Calu3 (cell line): ENCODE measurements around the gene LDAH. TPM values are rescaled to one million over a fixed set of nuclear protein-coding genes. Genes with fewer than 3 reads are reported as not detected.

Experiments used
- BruUV-seq: library from RNA; stranded (reverse); fragments of 400-500 nt; replicated peaks from 2 replicates; lab custom pipeline; 2021; lab: Mats Ljungman, UMichigan
- CTCF ChIA-PET: fragments of 300-600 bp; sonication (Branson Sonifier 250); formaldehyde crosslinking; loops from one replicate; lab custom pipeline; 2022; ENCODE audit warnings: antibody characterized with exemption; lab: Charles Lee
- DNase-seq: peaks from one replicate; pipeline ENCODE4 v3.0.0; 2022
- H3K27ac Mint-ChIP-seq: one replicate; pipeline ENCODE4 v1.8.0; 2022; ENCODE audit warnings: mixed read lengths; ENCODE audit not compliant: unreplicated experiment
- H3K27me3 Mint-ChIP-seq: one replicate; pipeline ENCODE4 v1.8.0; 2022; ENCODE audit warnings: mixed read lengths; ENCODE audit not compliant: unreplicated experiment
- H3K36me3 Mint-ChIP-seq: one replicate; pipeline ENCODE4 v1.8.0; 2022; ENCODE audit warnings: mild to moderate bottlenecking, moderate library complexity, mixed read lengths; ENCODE audit not compliant: insufficient read depth, unreplicated experiment
- H3K4me1 Mint-ChIP-seq: one replicate; pipeline ENCODE4 v1.8.0; 2022; ENCODE audit warnings: mild to moderate bottlenecking, low read depth, mixed read lengths; ENCODE audit not compliant: unreplicated experiment
- H3K4me3 Mint-ChIP-seq: one replicate; pipeline ENCODE4 v1.8.0; 2022; ENCODE audit warnings: mild to moderate bottlenecking, low read depth, moderate library complexity, mixed read lengths; ENCODE audit not compliant: unreplicated experiment
- H3K9me3 Mint-ChIP-seq: one replicate; pipeline ENCODE4 v1.8.0; 2022; ENCODE audit warnings: low read depth, mixed read lengths; ENCODE audit not compliant: unreplicated experiment
- intact Hi-C: fragments of 100-400 bp; cut with micrococcal nuclease; formaldehyde crosslinking; loops from one replicate; pipeline ENCODE4 v1.10.0; 2022; ENCODE audit not compliant: unreplicated experiment
- total RNA-seq: library from RNA; stranded (reverse); gene quantifications from 2 replicates; pipeline ENCODE4 v1.2.3, GENCODE V29; 2022
- TF ChIP-seq, protein P1 (sequence below): fragments of 200-600 bp; IDR thresholded peaks from one replicate; pipeline ENCODE4 v1.8.0; 2022; ENCODE audit warnings: antibody characterized with exemption; ENCODE audit not compliant: unreplicated experiment

The LDAH gene
- total RNA-seq, 1 experiment from 2014 or later, result 18.1 TPM

GRCh38 chr2:20643060-20643459 is 179.8 kb downstream of the LDAH start:
- H3K4me3 Mint-ChIP-seq, result no peak overlapping the region
- H3K9me3 Mint-ChIP-seq, result no peaks in the 10 kb centered on the region
- H3K36me3 Mint-ChIP-seq, result peaks cover 10% of the 10 kb centered on the region
- no peak for DNase-seq
- BruUV-seq, result no TSS peak
- CTCF ChIA-PET, result interaction anchor here (0.7 to 3.3 kb wide), 11 partner anchors 190 to 418 kb away, joined by 3 to 25 read pairs (median 4); partner anchors contain the start of gene SDC1
- no peaks in the 10 kb centered on the region for H3K27me3 Mint-ChIP-seq
- H3K27ac Mint-ChIP-seq, result no peak overlapping the region
- TF ChIP-seq, protein P1, sequence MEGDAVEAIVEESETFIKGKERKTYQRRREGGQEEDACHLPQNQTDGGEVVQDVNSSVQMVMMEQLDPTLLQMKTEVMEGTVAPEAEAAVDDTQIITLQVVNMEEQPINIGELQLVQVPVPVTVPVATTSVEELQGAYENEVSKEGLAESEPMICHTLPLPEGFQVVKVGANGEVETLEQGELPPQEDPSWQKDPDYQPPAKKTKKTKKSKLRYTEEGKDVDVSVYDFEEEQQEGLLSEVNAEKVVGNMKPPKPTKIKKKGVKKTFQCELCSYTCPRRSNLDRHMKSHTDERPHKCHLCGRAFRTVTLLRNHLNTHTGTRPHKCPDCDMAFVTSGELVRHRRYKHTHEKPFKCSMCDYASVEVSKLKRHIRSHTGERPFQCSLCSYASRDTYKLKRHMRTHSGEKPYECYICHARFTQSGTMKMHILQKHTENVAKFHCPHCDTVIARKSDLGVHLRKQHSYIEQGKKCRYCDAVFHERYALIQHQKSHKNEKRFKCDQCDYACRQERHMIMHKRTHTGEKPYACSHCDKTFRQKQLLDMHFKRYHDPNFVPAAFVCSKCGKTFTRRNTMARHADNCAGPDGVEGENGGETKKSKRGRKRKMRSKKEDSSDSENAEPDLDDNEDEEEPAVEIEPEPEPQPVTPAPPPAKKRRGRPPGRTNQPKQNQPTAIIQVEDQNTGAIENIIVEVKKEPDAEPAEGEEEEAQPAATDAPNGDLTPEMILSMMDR, result no peak
- intact Hi-C loops, result no loop called here
- H3K4me1 Mint-ChIP-seq, result peaks cover 10% of the 10 kb centered on the region

DNA sequence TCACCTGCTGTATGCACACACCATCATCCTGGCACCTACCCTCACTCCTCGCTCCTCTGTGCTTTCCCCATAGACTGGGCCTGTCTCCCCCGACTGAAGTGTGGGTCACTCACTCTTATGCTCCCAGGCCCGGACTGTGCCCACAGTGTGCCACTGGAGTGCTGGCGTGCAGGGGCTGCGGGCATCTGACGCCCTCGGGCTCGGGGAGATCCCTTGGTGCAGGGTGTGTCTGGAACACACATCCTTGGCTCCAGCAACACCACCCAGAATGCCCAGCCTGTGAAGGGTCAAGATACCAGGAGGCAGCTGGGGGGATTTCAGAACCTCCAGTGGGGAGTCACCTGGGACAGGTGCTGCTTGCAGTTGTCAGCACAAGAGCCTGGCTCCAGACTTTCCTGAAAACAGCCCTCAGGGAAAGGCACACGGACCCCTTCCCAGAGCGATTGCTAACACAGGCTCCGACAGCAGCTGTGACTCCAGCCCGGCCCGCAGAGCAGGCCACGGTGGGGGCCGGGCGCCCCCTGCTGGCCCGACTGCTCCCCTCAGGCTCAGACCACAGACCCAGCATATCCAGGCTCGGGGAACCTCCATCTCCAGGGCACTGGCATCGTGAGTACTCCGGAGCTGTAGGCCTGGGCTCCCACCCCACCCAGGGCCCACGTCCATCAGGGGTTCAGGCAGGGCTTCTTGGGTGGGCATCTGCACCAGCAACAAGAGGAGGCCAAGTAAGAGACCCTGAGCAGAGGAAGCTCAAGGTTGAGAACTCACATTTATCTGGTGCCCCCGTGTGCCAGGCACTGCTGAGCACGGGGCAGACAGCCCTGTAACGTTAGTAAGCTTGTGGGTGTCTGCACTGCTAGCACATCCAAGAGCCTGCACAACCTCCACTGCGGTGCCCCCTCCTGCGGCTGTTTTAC is 180.6 kb downstream of the LDAH start:
- TF ChIP-seq, protein P1, result peak; percentile 96
- peaks cover 10% of the 10 kb centered on the region for H3K4me1 Mint-ChIP-seq
- peak; percentile 89 for DNase-seq
- BruUV-seq, result no TSS peak
- H3K27me3 Mint-ChIP-seq, result no peaks in the 10 kb centered on the region
- no peak overlapping the region for H3K4me3 Mint-ChIP-seq
- H3K36me3 Mint-ChIP-seq, result peaks cover 10% of the 10 kb centered on the region
- H3K9me3 Mint-ChIP-seq, result no peaks in the 10 kb centered on the region
- intact Hi-C loops, result loop anchor here (1.0 kb wide), 1 partner anchor 246 kb away; no protein-coding TSS in a partner anchor
- no peak overlapping the region for H3K27ac Mint-ChIP-seq
- CTCF ChIA-PET, result interaction anchor here (0.6 to 3.3 kb wide), 15 partner anchors 8 to 417 kb away, joined by 3 to 25 read pairs (median 3); partner anchors contain the start of genes HS1BP3 and SDC1

- Mint-ChIP-seq H3K27me3 (no peaks in the 10 kb centered on the region), H3K4me1 (peaks cover 10% of the 10 kb centered on the region), H3K36me3 (peaks cover 12% of the 10 kb centered on the region), H3K27ac (no peak overlapping the region), H3K9me3 (no peaks in the 10 kb centered on the region), H3K4me3 (no peak overlapping the region)
- TF ChIP-seq, protein P1, result no peak
- intact Hi-C loops, result no loop called here
- CTCF ChIA-PET, result interaction anchor here (1.0 to 3.3 kb wide), 4 partner anchors 9 to 245 kb away, joined by 4 to 25 read pairs (median 16); partner anchors contain the start of gene HS1BP3
- no TSS peak for BruUV-seq
- DNase-seq, result no peak
Measured at GRCh38 chr2:20641123-20641985, 181.5 kb downstream of the LDAH start.
